Prostate gland (tissue), 2 donors: ENCODE results near the gene CABP4.

Source experiments
- CTCF ChIP-seq, 4 experiments: fragments of 200-600 bp in 2 of 4; fragments of 450-650 bp in 2 of 4; sonication (generic) in 2 of 4; IDR thresholded peaks; 1 replicate in 3 of 4; 2 replicates in 1 of 4; pipeline ENCODE4 v1.5.1; 2016 to 2019; ENCODE audit warnings: antibody characterized with exemption in 4 of 4, mild to moderate bottlenecking in 2 of 4, moderate library complexity in 2 of 4
- POLR2A ChIP-seq: fragments of 450-650 bp; IDR thresholded peaks from one replicate; pipeline ENCODE4 v1.6.1; 2016; ENCODE audit warnings: antibody characterized with exemption, mild to moderate bottlenecking
- POLR2AphosphoS5 ChIP-seq: sonication (generic); formaldehyde crosslinking; IDR thresholded peaks from one replicate; pipeline ENCODE4 v1.6.1; 2017; ENCODE audit warnings: antibody characterized with exemption

- TF ChIP-seq POLR2A: no peak
- no peak for TF ChIP-seq CTCF (IDR thresholded peaks at IDR 0.05)
- TF ChIP-seq POLR2AphosphoS5: no peak
Measured at GRCh38 chr11:67423466-67423865, 31.7 kb upstream of the CABP4 start.
